ENCODE measurements around the gene TMEM163.

- TF ChIP-seq CTCF (IDR thresholded peaks at IDR 0.05) (no peak), POLR2A (IDR thresholded peaks at IDR 0.05) (no peak)
These were observed 310.0 kb downstream of the TMEM163 start for GRCh38 chr2:134408791-134409190.

Measured in thyroid gland (tissue), 4 donors.